Mononuclear cell (primary cell): Measurements from ENCODE around the gene KCNC2. TPM values are rescaled to one million over a fixed set of nuclear protein-coding genes. Genes with fewer than 3 reads are reported as not detected.

Experiments
- H3K27me3 ChIP-seq: 2 replicates; pipeline ENCODE4 v1.6.0; 2011; ENCODE audit warnings: low read length, control low read depth; ENCODE audit not compliant: insufficient read depth
- H3K4me1 ChIP-seq: 2 replicates; pipeline ENCODE4 v1.5.1; 2011; ENCODE audit warnings: mild to moderate bottlenecking, low read length, control low read depth; ENCODE audit not compliant: insufficient read depth
- H3K4me3 ChIP-seq: 2 replicates; pipeline ENCODE4 v1.5.1; 2011; ENCODE audit warnings: mild to moderate bottlenecking, low read length, moderate library complexity
- H3K9me3 ChIP-seq: 2 replicates; pipeline ENCODE4 v1.5.1; 2011; ENCODE audit warnings: low read depth, mild to moderate bottlenecking, control low read depth, low read length
- total RNA-seq: library from RNA; depleted of rRNA; stranded (reverse); fragments of >200 nt; gene quantifications from one replicate; pipeline ENCODE4 v1.2.3, GENCODE V29; 2012

Gene KCNC2
- not detected for total RNA-seq

- H3K4me1 ChIP-seq = no peaks in the 10 kb centered on the region
- peaks cover 54% of the 10 kb centered on the region for H3K27me3 ChIP-seq
- no peak within 1 kb of the TSS for H3K4me3 ChIP-seq
- H3K9me3 ChIP-seq = no peaks in the 10 kb centered on the region
Measured at GRCh38 chr12:75209812-75210138, at the start of gene KCNC2. Gene KCNC2 (minus strand): TSS chr12:75209839.

GRCh38 chr12:75259143-75259542, 49.5 kb upstream of the KCNC2 start:
- no peaks in the 10 kb centered on the region for H3K9me3 ChIP-seq
- no peak overlapping the region for H3K4me3 ChIP-seq
- no peaks in the 10 kb centered on the region for H3K4me1 ChIP-seq
- H3K27me3 ChIP-seq = no peaks in the 10 kb centered on the region

- Histone ChIP-seq H3K27me3 (no peaks in the 10 kb centered on the region), H3K4me3 (no peak overlapping the region), H3K9me3 (no peaks in the 10 kb centered on the region), H3K4me1 (no peaks in the 10 kb centered on the region)
Measured at GRCh38 chr12:75257510-75257909, 47.9 kb upstream of the KCNC2 start.

GRCh38 chr12:75245108-75245507, 35.5 kb upstream of the KCNC2 start:
- Histone ChIP-seq H3K27me3 (no peaks in the 10 kb centered on the region), H3K4me3 (no peak overlapping the region), H3K4me1 (no peaks in the 10 kb centered on the region), H3K9me3 (peaks cover 12% of the 10 kb centered on the region)

- no peaks in the 10 kb centered on the region for H3K4me1 ChIP-seq
- H3K9me3 ChIP-seq = peaks cover 12% of the 10 kb centered on the region
- H3K4me3 ChIP-seq = no peak overlapping the region
- no peaks in the 10 kb centered on the region for H3K27me3 ChIP-seq
Measured at GRCh38 chr12:75239987-75240386, 30.3 kb upstream of the KCNC2 start.

- Histone ChIP-seq H3K4me1 (no peaks in the 10 kb centered on the region), H3K27me3 (no peaks in the 10 kb centered on the region), H3K9me3 (peaks cover 10% of the 10 kb centered on the region), H3K4me3 (no peak overlapping the region)
Measured at GRCh38 chr12:75236206-75236605, 26.6 kb upstream of the KCNC2 start.

- no peak overlapping the region for H3K4me3 ChIP-seq
- H3K27me3 ChIP-seq = no peaks in the 10 kb centered on the region
- H3K9me3 ChIP-seq = no peaks in the 10 kb centered on the region
- H3K4me1 ChIP-seq = no peaks in the 10 kb centered on the region
Measured at GRCh38 chr12:75227132-75227531, 17.5 kb upstream of the KCNC2 start.

- Histone ChIP-seq H3K4me3 (no peak overlapping the region), H3K4me1 (no peaks in the 10 kb centered on the region), H3K9me3 (no peaks in the 10 kb centered on the region), H3K27me3 (peaks cover 36% of the 10 kb centered on the region)
Measured at GRCh38 chr12:75212072-75212471, 2.4 kb upstream of the KCNC2 start.

GRCh38 chr12:75208856-75209811, 505 bp downstream of the KCNC2 start:
- H3K4me1 ChIP-seq = no peaks in the 10 kb centered on the region
- H3K27me3 ChIP-seq = peaks cover 54% of the 10 kb centered on the region
- H3K9me3 ChIP-seq = no peaks in the 10 kb centered on the region
- no peak overlapping the region for H3K4me3 ChIP-seq

GRCh38 chr12:75207338-75208083, 2.1 kb downstream of the KCNC2 start:
- Histone ChIP-seq H3K4me3 (no peak overlapping the region), H3K27me3 (peaks cover 54% of the 10 kb centered on the region), H3K4me1 (no peaks in the 10 kb centered on the region), H3K9me3 (no peaks in the 10 kb centered on the region)

- Histone ChIP-seq H3K4me1 (no peaks in the 10 kb centered on the region), H3K4me3 (no peak overlapping the region), H3K27me3 (peaks cover 51% of the 10 kb centered on the region), H3K9me3 (no peaks in the 10 kb centered on the region)
Measured at GRCh38 chr12:75205558-75205957, 4.1 kb downstream of the KCNC2 start.

GRCh38 chr12:75196865-75197264, 12.8 kb downstream of the KCNC2 start:
- no peaks in the 10 kb centered on the region for H3K4me1 ChIP-seq

GRCh38 chr12:75196408-75196807, 13.2 kb downstream of the KCNC2 start:
- Histone ChIP-seq H3K4me3 (no peak overlapping the region), H3K4me1 (no peaks in the 10 kb centered on the region), H3K27me3 (no peaks in the 10 kb centered on the region), H3K9me3 (no peaks in the 10 kb centered on the region)

More at GRCh38 chr12:75196865-75197264, 12.8 kb downstream of the KCNC2 start:
- Histone ChIP-seq H3K9me3 (no peaks in the 10 kb centered on the region), H3K4me3 (no peak overlapping the region), H3K27me3 (no peaks in the 10 kb centered on the region)

GRCh38 chr12:75194250-75194649, 15.4 kb downstream of the KCNC2 start:
- no peaks in the 10 kb centered on the region for H3K27me3 ChIP-seq
- H3K4me3 ChIP-seq = no peak overlapping the region
- no peaks in the 10 kb centered on the region for H3K9me3 ChIP-seq
- no peaks in the 10 kb centered on the region for H3K4me1 ChIP-seq

- Histone ChIP-seq H3K27me3 (no peaks in the 10 kb centered on the region), H3K4me1 (no peaks in the 10 kb centered on the region)
Measured at GRCh38 chr12:75192196-75192595, 17.4 kb downstream of the KCNC2 start.

More at GRCh38 chr12:75192196-75192595, 17.4 kb downstream of the KCNC2 start:
- H3K4me3 ChIP-seq = no peak overlapping the region
- H3K9me3 ChIP-seq = no peaks in the 10 kb centered on the region
